Amniotic stem cell (primary cell): Measurements from ENCODE around the gene MOB1B.
A peak's percentile ranks its signal among the peaks of the same experiment; 100 is the strongest.
"Not testable (repeated sequence)": the region's sequence is repeated elsewhere in the genome, so short reads cannot be mapped to it uniquely, and the experiment has no call there.

Experiments used
- DNase-seq: peaks from one replicate; lab custom pipeline; 2025; lab: John Stamatoyannopoulos, UW

MOB1B gene

DNA sequence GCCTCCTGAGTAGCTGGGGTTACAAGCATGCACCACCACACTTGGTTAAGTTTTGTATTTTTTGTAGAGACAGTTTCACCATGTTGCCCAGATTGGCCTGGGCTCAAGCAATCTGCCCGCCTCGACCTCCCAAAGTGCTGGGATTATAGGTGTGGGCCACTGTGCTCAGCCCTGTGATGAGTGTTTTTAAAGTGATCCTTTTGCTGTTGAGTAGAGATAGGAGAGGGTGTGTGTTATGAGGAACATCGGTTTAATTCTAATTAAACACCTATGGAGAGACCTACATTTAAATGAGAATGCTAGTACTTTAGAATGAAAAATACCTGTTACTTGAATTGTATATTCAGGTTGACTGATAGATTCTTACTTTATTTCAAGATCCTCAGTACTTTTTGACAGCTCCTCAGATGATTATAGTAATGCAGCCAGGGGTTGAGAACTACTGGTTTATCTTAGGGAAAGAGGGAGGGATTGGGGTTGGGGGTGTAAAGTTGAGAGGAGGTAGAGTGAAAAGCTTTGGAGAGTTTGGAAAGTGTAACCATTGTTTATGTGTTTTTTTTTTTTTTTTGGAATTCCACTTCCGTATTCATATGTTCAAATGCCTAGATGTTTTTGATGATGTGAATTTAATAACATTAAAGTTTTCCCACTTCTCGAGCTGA lies 54.5 kb downstream of the MOB1B start:
- no peak for DNase-seq

DNA sequence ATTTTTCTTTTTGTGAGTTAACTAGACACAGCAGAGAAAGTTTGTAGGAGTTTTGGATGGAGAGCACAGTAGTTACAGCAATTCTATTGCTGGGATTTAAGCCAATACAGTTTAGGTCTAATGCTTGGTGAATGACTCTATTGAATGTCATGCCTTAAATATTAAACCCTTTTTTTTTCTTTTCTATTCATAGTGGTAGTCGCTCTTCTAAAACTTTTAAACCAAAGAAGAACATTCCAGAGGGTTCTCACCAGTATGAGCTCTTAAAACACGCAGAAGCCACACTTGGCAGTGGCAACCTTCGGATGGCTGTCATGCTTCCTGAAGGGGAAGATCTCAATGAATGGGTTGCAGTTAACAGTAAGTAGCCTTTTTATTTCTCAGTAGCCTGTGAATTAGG lies 56.5 kb downstream of the MOB1B start:
- DNase-seq: peak; percentile 41

DNA sequence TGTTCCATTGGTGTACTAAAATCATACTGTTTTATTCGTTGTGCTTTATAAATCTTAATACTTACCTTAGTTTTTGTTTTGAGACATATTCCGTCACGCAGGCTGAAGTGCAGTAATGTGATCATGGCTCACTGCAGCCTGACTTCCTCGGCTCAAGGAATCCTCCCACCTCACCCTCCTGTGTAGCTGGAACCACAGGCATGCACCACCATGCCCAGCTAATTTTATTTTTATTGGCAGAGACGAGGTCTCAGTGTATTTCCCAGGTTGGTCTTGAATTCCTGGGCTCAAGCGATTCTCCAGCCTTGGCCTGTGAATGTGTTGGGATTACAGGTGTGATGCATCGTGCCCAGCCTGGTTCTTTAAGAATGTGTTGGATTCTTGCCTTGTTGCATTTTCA lies 66.9 kb downstream of the MOB1B start:
- no peak for DNase-seq

DNA sequence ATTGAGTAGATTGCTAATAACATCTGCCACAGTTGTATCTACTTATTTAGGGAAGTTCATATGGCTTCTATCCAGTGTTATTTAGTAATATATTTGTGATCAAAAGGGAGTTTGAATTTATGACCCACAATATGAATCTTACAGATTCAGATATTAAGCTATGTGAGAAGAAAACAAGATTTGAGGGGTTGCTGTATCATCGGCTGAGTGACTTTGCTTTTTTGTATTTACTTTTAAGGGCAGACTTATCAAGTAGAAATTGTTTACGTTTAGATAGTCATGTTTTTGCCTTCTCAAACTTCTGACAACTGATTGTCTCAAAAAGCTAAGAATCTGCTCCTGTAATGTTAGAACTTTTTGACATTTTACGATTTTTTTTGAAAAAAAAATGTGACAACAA lies 74.1 kb downstream of the MOB1B start:
- DNase-seq: no peak

DNA sequence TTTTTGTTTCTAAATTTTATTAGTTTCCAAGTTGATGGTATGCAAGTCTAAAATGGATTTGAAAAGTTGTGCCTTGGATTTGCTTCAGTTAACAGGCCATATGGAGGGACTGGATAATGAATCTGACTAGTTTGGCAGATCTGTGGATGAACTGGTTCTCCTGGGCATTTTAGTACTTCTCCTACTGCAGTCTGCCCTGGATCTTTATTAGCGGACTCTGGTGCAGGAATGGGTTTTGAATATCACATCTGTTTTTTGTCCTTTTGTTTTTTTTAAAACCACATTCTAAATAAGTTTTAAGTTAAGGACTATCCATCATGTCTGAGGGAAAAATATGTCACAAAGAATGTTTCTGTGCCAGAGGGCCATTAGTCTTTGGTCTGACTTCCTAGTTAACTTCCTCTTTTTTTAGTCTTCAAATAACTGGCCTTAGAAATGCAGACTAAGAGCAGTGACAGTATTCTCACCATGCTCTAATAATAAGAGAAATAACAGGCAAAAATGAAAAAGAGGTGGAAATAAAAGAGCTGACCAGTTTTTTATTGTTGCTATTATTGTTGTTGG lies 77.4 kb downstream of the MOB1B start:
- DNase-seq: no peak

DNA sequence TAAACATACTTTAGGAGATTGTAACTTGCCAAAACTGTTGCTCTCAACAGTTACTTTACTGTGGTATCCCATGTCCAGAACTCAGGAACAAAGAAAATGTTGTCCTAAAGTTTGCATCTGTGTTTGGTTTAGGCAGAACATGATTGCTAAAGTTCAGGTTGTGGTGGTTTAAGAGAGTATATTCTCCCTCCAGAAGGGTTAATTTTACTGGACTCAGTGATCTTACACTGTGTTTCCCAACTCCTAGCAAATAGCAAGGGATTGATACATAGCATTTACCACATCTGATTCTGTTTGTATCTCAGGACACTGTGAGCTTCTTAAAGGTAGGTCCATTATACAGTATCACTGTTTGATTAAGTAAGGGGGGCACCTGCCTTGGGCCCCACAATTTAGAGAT lies 78.0 kb downstream of the MOB1B start:
- DNase-seq: no peak

DNA sequence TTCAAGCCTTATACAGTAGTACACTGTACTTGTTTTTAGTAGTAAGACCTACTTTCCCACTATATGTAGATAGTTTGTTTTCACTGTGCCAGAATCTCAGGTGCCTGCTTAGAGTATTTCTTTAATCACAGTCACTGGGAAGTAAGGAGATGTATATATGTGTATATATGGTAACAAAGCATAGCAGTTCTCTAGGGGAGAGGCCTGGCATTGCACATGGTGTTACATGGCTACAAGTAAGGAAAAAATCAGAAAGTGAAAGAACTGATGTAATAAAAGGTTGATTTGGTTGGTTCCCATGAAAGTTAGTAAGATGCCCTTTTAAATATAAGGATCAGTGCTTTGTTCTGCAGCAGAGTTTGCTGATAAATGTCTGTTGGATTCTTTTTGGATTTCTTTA lies 81.9 kb downstream of the MOB1B start:
- no peak for DNase-seq

DNA sequence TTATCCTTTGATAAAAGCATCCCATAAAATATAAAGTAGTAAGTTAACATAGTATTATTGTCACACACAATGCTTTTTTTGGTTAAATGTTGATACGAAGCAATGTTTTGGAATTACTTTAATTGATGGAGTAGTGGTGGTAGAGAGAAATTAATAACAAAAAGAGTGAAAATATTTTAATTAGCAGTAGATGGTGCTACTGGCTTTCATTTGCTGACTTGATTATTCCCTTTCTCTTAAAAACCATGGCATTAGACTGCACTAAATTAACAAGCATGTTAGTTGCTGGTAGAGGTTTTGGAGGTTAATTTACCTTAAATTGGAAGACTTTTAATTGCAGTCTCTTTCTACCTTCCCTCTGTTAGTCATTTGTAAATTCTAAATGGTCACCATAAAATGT lies 82.4 kb downstream of the MOB1B start:
- no peak for DNase-seq

DNA sequence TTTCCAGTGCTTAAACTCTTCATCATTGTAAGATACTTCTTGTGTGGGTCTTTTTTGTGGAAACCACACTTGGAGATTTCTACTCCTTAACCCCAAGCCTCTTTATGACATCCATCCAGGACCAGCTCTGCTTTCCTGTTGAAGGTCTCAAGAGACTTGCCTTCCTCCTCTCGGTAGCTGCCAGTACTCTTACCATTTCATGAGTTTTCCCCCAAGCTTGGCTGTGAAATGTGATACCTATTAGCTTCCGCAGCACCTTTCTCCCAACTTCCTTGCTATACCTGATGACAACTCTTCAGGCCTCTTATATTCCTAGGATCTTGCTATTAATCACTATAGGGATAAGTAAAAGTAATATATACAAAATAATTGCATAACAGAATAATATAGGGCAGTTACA lies 89.4 kb downstream of the MOB1B start:
- no peak for DNase-seq

DNA sequence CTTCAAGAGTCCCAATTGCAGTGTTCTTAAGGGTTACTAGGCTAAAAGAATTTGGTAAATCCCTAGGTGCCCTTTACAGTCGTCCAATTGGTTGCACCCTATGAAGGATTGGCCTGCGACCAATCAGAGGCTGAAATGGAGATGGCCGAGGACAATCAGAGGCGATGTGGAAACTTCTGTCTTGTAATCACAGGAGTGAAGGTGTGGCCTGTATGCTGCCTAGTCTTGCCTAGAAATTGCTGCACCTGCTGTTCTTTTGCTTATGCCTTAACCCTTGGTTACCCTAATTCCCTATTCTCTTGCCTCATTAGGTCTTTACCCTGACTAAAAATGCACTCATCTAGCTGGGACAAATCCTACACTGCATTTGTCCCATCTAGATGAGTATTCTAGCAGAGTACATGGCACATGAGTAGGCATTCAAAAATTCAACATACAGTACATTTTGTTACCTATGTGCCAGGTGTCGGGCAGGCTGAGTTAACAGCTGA lies 90.3 kb downstream of the MOB1B start:
- no peak for DNase-seq

DNA sequence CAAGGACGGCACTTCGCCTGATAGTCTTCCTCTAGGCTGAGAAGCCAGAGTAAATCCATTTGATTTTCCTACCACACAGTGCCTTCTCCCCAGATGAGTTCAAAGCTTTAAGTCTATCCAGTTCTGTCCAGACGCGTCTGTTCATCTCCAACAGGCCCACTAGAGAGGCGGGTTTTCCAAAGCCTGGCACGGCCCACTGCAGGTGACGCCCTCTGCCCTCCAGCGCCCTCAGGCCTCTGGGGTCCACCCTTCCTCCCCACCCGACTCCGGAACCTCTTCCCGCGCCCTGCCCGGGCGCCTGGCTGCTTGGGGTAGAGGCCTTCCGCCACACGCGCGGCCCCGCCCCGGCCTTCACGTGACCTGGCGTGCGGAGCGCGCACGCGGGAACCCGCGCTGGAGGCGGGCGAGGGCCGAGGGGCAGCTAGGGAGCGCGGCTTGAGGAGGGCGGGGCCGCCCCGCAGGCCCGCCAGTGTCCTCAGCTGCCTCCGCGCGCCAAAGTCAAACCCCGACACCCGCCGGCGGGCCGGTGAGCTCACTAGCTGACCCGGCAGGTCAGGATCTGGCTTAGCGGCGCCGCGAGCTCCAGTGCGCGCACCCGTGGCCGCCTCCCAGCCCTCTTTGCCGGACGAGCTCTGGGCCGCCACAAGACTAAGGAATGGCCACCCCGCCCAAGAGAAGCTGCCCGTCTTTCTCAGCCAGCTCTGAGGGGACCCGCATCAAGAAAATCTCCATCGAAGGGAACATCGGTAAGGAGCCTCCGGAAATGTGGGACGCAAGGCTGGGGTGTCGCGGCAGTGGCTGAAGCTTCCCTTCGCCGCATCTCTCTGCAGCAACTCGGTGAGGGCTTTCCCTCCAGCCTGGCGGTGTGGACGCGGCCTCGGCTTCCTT lies 91.3 kb downstream of the MOB1B start, which contains the start of gene DCK:
Gene DCK, plus strand, starts transcription at position 469 of the 888 bp plus-strand sequence. Its CDS starts 187 bp downstream, at position 656.
- peak; percentile 48 for DNase-seq

DNA sequence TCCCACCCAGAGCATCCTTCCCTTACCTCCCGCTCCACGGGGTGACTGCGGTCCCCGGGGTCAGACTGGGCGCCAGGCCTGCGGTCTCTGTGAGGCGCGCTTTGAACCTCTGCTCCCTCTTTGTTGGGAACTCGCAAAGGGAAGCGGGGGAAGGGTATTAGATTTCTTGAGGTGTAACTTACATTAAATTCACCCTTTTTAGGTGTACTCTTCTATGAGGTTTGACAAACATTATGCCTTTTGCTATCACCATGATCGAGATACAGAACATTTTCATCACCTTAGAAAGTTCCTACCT lies 91.8 kb downstream of the MOB1B start:
- no peak for DNase-seq

DNA sequence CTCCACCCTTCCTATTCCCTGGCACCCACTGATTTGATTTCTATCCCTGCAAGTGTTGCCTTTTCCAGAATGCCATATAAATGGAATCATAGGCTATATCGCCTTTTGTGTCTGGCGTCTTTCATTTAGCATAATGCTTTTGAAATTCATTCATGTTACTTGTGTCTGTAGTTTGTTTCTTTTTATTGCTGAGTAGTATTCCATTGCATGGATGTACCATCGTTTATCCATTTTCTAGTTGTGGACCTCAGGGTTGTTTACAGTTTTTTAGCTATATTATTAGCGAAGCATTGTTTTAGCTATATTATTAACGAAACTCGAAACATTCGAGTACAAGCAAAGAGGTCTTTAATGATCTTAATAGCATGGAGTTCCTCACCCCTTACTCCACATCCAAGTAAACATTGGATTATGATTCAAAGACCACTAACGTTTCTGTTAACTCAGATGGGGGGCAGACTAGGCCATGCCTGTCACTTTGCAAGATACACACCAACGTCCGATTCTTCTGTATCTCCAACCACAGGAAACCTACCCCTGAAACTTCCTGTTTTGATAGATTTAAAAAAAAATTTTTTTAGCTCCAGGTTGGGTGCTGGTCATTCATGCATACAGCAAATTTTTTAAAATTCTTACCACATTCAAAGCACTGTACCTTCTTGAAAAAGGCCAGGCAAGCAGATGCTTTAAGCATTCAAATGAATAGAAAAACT lies 92.4 kb downstream of the MOB1B start:
- DNase-seq: no peak

DNA sequence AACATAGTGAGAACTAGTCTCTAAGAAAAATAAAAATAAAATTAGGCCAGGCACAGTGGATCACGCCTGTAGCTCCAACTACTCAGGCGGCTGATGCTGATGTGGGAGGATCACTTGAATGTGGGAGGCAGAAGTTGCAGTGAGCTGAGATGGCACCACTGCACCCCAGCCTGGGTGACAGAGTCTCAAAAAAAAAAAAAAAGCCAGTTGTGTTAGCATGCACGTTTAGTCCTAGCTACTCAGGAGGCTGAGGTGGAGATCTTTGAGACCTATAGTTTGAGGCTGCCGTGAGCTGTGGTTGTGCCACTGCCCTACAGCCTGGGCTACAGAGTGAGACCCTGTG lies 93.8 kb downstream of the MOB1B start:
- no peak for DNase-seq

DNA sequence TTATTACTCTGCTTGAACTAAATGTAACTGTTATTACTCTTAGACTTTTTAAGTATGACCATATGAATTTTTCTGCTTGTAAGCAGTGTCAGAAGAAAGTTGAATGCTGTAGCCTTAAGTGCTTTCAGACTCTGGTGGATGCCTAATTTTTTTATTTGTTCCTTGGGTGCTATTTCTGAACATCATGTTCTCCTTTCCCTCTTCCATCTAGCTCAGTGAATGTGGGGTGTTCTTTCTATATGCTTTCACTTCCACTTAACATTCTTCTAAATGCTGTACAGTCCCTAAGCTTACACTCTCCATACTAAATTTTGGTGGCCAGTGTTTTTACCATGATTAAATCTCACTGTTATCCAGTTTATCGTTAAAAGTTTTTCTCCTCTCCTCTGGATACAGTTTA lies 94.9 kb downstream of the MOB1B start:
- DNase-seq: no peak

DNA sequence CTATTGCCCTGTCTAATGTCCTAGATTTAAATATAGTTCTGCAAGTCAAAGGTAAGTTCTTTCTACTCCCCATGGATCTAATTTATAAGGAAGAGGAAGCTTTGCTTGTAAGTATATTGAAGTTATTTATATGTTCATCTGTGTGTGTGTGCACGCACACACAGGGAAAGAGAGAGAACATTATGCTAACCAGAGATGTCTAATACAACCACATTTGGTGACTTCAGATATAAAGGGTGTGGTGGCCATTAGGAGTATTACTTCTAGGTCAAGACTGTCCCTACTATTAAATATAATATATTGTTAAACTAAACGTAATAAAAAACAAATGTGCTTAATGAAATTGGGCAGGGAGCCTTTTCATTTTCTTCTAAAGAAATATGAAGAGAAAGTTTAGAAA lies 95.4 kb downstream of the MOB1B start:
- DNase-seq: no peak

DNA sequence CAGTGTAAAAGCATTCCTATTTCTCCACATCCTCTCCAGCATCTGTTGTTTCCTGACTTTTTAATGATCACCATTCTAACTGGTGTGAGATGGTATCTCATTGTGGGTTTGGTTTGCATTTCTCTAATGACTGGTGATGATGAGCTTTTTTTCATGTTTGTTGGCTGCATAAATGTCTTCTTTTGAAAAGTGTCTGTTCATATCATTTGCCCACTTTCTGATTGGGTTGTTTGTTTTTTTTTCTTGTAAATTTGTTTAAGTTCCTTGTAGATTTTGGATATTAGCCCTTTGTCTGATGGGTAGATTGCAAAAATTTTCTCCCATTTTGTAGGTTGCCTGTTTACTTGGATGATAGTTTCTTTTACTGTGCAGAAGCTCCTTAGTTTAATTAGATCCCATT lies 97.5 kb downstream of the MOB1B start:
- not testable (repeated sequence) for DNase-seq

DNA sequence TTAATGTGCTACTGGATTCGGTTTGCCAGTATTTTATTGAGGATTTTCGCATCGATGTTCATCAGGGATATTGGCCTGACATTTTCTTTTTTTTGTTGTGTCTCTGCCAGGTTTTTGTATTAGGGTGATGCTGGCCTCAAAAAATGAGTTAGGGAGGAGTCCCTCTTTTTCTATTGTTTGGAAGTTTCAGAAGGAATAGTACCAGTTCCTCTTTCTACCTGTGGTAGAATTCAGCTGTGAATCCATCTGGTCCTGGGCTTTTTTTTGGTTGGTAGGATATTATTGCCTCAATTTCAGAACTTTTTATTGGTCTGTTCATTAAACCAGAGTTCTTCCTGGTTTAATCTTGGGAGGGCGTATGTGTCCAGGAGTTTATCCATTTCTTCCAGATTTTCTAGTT lies 99.2 kb downstream of the MOB1B start:
- not testable (repeated sequence) for DNase-seq

DNA sequence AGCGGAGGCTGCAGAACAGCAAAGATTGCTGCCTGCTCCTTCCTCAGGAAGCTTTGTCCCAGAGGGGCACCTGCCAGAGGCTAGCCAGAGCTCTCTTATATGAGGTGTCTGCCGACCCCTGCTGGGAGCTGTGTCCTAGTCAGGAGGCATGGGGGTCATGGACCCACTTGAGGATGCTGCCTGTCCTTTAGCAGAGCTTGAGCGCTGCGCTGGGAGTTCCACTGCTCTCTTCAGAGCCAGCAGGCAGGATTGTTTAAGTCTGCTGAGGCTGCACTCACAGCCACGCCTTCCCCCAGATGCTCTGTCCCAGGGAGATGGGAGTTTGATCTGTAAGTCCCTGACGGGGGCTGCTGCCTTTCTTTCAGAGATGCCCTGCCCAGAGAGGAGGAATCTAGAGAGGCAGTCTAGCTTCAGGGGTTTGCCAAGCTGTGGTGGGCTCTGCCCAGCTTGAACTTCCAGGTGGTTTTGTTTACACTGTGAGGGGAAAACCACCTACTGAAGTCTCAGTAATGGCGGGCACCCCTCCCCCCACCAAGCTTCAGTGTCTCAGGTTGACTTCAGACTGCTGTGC lies 102.2 kb downstream of the MOB1B start:
- DNase-seq: no peak

DNA sequence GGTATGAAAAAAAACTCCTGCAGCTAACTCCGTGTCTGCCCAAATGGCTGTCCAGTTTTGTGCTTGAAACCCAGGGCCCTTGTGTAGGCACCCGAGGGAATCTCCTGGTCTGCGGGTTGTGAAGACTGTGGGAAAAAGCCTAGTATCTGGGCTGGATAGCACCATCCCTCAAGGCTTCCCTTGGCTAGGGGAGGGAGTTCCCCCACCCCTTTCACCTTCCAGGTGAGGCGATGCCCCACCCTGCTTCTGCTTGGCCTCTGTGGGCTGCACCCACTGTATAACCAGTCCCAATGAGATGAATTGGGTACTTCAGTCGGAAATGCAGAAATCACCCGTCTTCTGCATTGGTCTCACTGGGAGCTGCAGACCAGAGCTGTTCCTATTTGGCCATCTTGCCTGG lies 102.9 kb downstream of the MOB1B start:
- DNase-seq: not testable (repeated sequence)

DNA sequence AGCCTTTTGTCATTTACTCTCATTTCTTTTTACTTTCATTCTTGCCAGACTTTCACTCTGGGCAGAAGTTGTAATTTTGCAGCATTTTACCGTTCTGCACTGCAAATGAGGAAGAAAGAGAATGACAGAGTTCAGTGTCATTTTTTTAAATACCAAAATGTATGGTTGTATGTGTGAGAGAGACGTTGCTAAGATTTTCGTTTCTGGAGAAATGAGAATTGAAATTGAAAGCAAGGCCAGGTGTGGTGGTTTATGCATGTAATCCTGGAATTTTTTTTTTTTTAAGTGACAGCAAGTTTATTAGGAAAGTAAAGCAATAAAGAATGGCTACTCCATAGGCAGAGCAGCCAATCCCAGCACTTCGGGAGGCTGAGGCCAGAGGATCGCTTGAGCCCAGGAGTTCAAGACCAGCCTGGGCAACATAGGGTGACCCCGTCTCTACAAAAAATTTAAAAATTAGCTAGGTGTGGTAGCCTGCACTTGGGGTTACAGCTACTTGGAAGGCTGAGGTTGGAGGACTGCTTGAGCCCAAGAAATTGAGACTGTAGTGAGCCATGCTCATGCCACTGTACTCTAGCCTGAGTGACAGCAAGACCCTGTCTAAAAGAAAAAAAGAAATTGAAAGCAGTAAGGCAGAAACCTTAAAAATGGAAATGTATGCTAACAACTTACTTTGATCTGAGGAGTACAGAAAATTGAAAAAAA lies 104.2 kb downstream of the MOB1B start:
- DNase-seq: no peak

DNA sequence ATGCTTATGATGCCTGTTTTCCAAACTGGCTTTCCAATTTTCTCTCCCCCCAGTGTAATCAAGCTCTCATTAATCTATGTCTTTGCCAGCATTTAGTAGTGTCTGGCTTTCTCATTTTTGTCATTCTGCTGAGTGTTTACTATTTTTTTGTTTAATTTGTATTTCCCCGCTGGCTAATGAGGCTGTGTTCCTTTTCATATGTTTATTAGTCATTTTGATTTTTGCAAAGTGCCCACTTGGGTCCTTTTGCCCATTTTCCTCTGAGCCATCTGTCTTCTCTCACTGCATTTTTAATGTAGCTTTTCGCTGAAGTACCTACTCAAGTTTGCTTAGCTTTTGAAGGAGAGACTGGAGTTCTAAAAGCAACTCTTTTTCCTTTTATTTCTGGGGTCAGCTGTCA lies 106.0 kb downstream of the MOB1B start:
- no peak for DNase-seq
